Parathyroid adenoma (tissue), 2 donors: ENCODE measurements around the gene SH3GLB2.

Experiments used
- H2AFZ ChIP-seq: fragments of 300-600 bp; sonication (generic); one replicate; pipeline ENCODE4 v1.7.0; 2017; ENCODE audit warnings: antibody characterized with exemption, mild to moderate bottlenecking
- H3K27ac ChIP-seq: fragments of 300-600 bp; sonication (generic); one replicate; pipeline ENCODE4 v1.7.0; 2017
- H3K27me3 ChIP-seq: fragments of 300-600 bp; sonication (generic); one replicate; pipeline ENCODE4 v1.7.0; 2017; ENCODE audit warnings: low read length; ENCODE audit not compliant: control insufficient read depth, insufficient read depth
- H3K36me3 ChIP-seq: fragments of 300-600 bp; sonication (generic); one replicate; pipeline ENCODE4 v1.7.0; 2017; ENCODE audit warnings: low read length; ENCODE audit not compliant: control insufficient read depth, insufficient read depth
- H3K4me1 ChIP-seq: fragments of 300-600 bp; sonication (generic); one replicate; pipeline ENCODE4 v1.7.0; 2017; ENCODE audit warnings: control low read depth
- H3K4me2 ChIP-seq: fragments of 300-600 bp; sonication (generic); one replicate; pipeline ENCODE4 v1.7.0; 2017; ENCODE audit warnings: low read length
- H3K4me3 ChIP-seq: fragments of 300-600 bp; sonication (generic); one replicate; pipeline ENCODE4 v1.7.0; 2017; ENCODE audit warnings: low read depth, low read length
- H3K79me2 ChIP-seq: fragments of 300-600 bp; sonication (generic); one replicate; pipeline ENCODE4 v1.7.0; 2017; ENCODE audit warnings: control low read depth
- H3K9ac ChIP-seq: fragments of 300-600 bp; sonication (generic); one replicate; pipeline ENCODE4 v1.7.0; 2017; ENCODE audit warnings: mild to moderate bottlenecking
- H3K9me3 ChIP-seq: fragments of 300-600 bp; sonication (generic); one replicate; pipeline ENCODE4 v1.7.0; 2017; ENCODE audit warnings: low read length; ENCODE audit not compliant: control insufficient read depth
- TF ChIP-seq, protein P1 (sequence below): fragments of 300-600 bp; sonication (generic); IDR thresholded peaks from one replicate; pipeline ENCODE4 v1.7.0; 2017; ENCODE audit warnings: antibody characterized with exemption, mild to moderate bottlenecking
- donor health status: primary hyperparathyroidism.

The SH3GLB2 gene

DNA sequence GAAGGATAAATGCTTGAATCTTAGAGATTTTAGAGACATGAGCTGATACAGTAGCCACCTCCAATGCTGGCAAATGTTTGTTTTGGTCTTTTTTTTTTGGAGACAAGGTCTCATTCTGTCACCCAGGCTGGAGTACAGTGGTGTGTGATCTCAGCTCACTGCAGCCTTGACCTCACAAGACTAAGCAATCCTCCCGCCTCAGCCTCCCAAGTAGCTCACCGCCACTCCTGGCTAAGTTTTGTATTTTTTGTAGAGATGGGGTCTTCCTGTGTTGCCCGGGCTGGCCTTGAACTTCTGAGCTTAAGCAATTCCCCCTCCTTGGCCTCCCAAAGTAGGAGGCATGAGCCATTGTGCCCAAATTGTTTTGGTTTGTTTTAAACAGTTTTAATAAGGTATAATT is 46.0 kb upstream of the SH3GLB2 start:
- no peak overlapping the region for H3K27ac ChIP-seq
- no peaks in the 10 kb centered on the region for H3K4me1 ChIP-seq
- no peak overlapping the region for H3K4me2 ChIP-seq
- no peaks in the 10 kb centered on the region for H3K9me3 ChIP-seq
- no peaks in the 10 kb centered on the region for H3K27me3 ChIP-seq
- no peak overlapping the region for H3K4me3 ChIP-seq
- H2AFZ ChIP-seq: no peak overlapping the region
- no peaks in the 10 kb centered on the region for H3K79me2 ChIP-seq
- TF ChIP-seq, protein P1, sequence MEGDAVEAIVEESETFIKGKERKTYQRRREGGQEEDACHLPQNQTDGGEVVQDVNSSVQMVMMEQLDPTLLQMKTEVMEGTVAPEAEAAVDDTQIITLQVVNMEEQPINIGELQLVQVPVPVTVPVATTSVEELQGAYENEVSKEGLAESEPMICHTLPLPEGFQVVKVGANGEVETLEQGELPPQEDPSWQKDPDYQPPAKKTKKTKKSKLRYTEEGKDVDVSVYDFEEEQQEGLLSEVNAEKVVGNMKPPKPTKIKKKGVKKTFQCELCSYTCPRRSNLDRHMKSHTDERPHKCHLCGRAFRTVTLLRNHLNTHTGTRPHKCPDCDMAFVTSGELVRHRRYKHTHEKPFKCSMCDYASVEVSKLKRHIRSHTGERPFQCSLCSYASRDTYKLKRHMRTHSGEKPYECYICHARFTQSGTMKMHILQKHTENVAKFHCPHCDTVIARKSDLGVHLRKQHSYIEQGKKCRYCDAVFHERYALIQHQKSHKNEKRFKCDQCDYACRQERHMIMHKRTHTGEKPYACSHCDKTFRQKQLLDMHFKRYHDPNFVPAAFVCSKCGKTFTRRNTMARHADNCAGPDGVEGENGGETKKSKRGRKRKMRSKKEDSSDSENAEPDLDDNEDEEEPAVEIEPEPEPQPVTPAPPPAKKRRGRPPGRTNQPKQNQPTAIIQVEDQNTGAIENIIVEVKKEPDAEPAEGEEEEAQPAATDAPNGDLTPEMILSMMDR: no peak
- H3K9ac ChIP-seq: no peak overlapping the region
- H3K36me3 ChIP-seq: no peaks in the 10 kb centered on the region

DNA sequence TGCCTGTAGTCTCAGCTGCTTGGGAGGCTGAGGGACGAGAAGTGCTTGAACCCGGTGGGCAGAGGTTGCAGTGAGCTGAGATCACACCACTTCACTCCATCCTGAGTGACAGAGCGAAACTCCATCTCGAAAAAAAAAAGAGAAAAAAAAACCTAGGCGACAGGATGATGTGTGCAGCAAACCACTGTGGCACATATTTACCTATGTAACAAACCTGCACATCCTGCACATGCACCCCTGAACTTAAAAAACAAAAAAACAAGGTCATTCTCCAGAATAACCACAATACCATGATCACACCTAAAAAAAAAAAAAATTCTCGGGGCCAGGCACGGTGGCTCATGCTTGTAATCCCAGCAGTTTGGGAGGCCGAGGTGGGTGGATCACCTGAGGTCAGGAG is 45.3 kb upstream of the SH3GLB2 start:
- H3K36me3 ChIP-seq: no peaks in the 10 kb centered on the region
- TF ChIP-seq, protein P1: no peak
- no peak overlapping the region for H3K9ac ChIP-seq
- H3K4me2 ChIP-seq: no peak overlapping the region
- H3K9me3 ChIP-seq: no peaks in the 10 kb centered on the region
- no peak overlapping the region for H2AFZ ChIP-seq
- H3K79me2 ChIP-seq: no peaks in the 10 kb centered on the region
- no peaks in the 10 kb centered on the region for H3K4me1 ChIP-seq
- no peak overlapping the region for H3K27ac ChIP-seq
- H3K4me3 ChIP-seq: no peak overlapping the region
- H3K27me3 ChIP-seq: no peaks in the 10 kb centered on the region

DNA sequence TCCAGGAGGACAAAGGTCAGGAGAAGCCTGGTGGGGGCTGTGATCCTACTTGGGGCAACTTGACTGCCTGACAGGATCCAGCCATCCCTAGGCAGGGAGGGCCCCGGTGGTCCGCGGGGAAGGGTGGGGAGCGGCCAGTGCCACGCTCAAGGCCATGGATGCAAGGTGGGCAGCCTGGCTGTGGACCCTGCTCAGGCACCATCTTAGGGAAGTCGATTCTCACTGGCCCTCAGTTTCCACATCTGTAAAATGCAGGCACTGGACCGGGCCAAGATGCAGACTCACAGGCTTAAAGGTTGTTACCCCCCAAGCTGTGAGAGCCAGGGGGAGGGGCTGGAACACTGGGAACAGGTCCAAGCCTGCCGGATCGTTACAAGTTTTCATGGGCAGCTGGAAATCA is 44.0 kb upstream of the SH3GLB2 start:
- no peaks in the 10 kb centered on the region for H3K27me3 ChIP-seq
- no peaks in the 10 kb centered on the region for H3K9me3 ChIP-seq
- no peak overlapping the region for H3K4me2 ChIP-seq
- no peaks in the 10 kb centered on the region for H3K79me2 ChIP-seq
- TF ChIP-seq, protein P1: no peak
- no peak overlapping the region for H2AFZ ChIP-seq
- H3K9ac ChIP-seq: no peak overlapping the region
- no peaks in the 10 kb centered on the region for H3K36me3 ChIP-seq
- H3K4me1 ChIP-seq: no peaks in the 10 kb centered on the region
- no peak overlapping the region for H3K4me3 ChIP-seq
- no peak overlapping the region for H3K27ac ChIP-seq

DNA sequence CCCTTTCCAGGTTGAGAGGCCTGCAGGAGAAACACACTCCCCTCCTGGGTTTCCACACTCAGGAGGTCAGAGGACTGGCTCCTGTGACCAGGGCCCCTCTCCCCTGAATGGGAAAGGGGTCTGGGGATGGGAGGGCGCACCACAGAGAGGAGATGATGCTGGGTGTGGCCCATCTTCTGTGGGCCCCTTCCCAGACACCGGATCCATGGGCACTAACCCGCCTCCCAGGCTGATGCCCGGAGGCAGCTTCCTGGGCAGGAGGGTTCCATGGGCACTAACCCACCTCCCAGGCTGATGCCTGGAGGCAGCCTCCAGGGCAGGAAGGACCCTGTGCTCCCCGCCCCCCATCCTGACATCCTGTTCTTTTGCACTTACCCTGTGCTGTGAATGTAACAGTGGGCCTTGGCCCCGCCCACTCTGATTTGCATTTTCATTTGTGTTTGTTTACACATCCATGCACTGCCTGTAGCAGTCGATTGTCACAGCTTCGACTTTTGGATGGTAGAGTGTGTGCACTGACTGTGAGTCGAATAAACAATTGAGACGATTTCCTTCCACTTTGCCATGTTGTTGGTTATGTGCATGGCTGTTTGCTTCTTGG is 43.5 kb upstream of the SH3GLB2 start:
- Histone ChIP-seq H3K36me3 (no peaks in the 10 kb centered on the region), H3K27ac (no peak overlapping the region), H3K79me2 (no peaks in the 10 kb centered on the region), H3K9ac (no peak overlapping the region), H3K4me3 (no peak overlapping the region), H3K27me3 (no peaks in the 10 kb centered on the region), H3K4me1 (no peaks in the 10 kb centered on the region), H3K4me2 (no peak overlapping the region), H2AFZ (no peak overlapping the region), H3K9me3 (no peaks in the 10 kb centered on the region)
- TF ChIP-seq, protein P1: no peak
